Head of caudate nucleus (tissue), 42 donors: ENCODE measurements around the gene SNAPIN.
"Not testable (repeated sequence)": the region's sequence is repeated elsewhere in the genome, so short reads cannot be mapped to it uniquely, and the experiment has no call there.

Source experiments
- DNase-seq, 42 donors: peaks; one replicate each; pipeline versions ENCODE4 v3.0.0 to v3.0.0-alpha.2; 2020 to 2021; ENCODE audit warnings: mixed read lengths in 7 of 42
- intact Hi-C: fragments of 100-400 bp; cut with DNase I; formaldehyde crosslinking; loops from one replicate; pipeline ENCODE4 v1.15.0; 2022

The SNAPIN gene

DNA sequence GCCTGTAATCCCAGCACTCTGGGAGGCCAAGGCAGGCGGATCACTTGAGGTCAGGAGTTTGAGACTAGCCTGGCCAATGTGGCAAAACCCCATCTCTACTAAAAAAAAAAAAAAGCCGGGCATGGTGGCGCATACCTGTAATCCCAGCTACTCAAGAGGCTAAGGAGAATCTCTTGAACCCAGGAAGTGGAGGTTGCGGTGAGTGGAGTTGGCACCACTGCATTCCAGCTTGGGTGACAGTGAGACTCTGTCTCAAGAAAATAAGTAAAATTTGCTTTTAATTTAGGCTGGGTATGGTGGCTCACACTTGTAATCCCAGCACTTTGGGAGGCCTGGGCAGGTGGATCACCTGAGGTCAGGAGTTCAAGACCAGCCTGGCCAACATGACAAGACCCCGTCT lies 18.3 kb upstream of the SNAPIN start:
- intact Hi-C loops = not testable (repeated sequence)
- DNase-seq = peak in 2 of 42 donors; percentile 3 to 23

DNA sequence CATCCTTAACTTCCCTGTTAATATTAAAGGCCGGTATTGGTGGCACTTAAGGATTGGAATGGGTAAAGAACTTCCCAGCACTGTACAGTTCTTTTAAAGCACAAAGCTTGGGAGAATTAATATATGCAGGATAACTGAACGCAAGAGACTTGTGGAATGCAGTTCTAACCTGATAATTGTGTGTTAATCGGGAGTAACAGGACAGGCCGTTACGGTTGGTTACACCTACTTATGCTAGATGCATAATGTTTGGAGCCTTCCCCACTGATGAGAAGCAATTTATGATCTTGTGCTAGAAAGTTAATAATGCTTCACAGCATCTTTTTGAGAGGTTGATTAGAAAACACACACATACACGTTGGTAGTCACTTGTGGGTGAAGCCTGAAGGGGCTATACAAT lies 17.6 kb upstream of the SNAPIN start:
- DNase-seq = no peak
- intact Hi-C loops = no loop called here

DNA sequence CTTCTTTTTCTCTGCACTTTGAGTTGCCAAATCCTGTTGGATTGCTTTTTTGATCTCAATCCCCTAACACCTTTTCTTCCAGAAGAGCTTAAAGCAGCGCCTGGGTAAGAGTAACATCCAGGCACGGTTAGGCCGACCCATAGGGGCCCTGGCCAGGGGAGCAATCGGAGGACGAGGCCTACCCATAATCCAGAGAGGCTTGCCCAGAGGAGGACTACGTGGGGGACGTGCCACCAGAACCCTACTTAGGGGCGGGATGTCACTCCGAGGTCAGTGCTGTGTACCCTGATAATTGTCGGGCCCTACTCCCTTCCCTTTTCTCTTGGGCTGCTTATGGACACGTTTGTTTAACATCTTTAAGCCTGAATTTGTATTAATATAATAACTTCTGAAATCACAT lies 16.3 kb upstream of the SNAPIN start:
- intact Hi-C loops = no loop called here
- DNase-seq = peak in 2 of 42 donors; percentile 17 to 18

DNA sequence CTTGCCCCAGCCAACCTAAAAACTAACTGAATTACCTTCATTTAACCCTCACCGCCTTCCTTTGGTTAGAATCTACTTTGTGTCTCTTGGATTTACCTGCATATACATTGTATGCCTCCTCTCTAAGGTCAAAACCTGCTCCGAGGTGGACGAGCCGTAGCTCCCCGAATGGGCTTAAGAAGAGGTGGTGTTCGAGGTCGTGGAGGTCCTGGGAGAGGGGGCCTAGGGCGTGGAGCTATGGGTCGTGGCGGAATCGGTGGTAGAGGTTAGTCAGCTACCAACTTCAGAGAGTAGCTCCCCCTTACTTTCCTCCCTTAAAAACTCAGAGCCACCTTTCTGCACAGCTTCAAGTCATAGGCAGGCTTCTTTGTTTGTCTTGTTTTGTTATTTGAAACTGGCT lies 15.4 kb upstream of the SNAPIN start:
- intact Hi-C loops = no loop called here
- DNase-seq = peak in 1 of 42 donors; percentile 31

DNA sequence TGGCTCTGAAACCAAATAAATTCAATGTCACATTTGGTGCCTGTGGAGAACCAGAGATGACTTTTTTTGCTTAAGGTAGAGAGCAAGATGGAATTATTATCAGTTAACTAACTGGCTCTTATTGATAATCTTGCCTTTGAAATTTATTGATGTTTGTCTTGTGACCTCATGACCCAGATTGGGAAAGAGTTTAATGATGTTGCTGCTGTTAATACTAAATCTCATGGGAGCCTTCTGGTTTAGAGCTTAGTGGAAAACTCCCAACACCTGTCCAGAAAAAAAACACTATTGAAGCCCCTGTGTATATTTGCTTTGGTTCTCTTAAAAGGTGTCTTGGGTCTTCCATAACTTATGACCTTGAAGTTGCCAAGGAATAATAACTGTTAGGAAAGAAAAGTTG lies 14.7 kb upstream of the SNAPIN start:
- DNase-seq = no peak
- intact Hi-C loops = no loop called here

DNA sequence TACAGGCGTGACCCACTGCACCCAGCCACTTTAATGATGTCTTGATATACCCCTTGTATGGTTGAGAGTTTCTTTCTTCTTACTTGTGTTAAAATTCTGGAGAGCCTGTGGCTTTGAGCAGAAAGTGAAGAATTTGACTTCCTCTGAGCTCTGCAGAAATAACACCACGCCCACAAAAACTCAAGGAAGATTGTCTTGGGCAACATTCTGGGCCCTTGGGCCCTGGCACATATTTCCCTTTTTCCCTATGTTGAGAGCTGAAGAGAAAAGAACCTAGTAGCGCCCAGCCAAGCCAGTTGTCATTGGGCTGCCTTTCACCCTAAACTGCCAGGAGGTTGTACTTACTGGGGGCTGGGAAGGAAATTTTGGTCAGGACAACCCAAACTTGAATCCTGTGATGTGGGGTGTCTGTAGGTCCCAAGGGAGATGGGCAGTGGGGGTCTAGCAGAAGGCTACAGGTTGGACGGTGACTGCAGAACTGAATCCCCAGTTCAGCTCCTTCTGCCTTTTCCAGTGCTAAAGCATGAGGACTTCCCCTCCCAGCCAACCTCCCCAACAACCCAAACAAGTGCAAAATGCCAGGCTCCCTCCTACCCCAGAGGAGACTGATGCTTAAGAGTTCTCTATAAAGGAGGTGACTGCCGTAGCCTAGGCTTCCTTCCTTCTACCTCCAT lies 11.7 kb upstream of the SNAPIN start:
- DNase-seq = peak in 1 of 42 donors; percentile 37
- intact Hi-C loops = no loop called here

DNA sequence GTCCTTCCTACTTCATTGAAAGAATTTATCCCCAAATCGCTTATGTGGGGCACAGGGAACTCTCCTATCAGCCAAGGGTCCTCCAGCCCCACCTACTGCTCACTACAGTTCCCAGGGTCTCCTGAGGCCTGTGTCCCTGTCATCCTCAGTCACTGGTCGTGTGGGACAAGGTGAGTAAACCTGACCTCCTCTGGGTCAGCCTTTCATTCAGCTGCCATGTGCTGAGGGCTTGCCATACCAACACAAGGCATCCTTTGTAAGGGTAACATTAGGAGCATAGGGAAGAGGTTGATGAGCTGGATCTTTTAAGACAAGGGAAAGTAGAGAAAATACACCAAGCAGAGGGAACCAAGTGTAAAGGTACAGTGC lies 11.2 kb upstream of the SNAPIN start:
- intact Hi-C loops = no loop called here
- DNase-seq = peak in 1 of 42 donors; percentile 39

DNA sequence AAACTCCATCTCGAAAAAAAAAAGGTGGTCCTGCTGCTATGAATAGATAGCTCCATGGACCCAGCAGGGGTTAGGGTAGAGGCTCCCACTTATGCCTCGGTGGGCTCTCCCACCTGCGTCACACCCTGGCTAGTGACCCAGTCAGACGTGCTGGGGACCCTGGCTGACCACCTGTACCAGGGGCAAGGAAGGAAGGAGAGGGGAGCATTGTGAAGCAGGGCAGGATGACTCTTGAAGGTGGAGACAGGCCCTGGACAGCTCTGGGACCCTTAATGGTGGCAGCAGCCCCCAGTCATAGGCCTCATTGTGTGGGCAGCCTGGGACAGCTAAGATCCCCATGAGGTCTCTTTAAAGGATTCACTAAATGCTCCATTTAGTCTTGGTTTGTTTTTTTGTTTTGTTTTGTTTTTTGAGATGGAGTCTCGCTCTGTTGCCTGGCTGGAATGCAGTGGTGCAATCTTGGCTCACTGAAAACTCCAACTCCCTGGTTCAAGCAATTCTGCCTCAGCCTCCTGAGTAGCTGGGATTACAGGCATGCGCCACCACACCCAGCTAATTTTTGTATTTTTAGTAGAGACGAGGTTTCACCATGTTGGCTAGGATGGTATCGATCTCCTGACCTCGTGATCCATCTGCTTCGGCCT lies 10.4 kb upstream of the SNAPIN start:
- peak in 1 of 42 donors; percentile 15 for DNase-seq
- intact Hi-C loops = no loop called here

DNA sequence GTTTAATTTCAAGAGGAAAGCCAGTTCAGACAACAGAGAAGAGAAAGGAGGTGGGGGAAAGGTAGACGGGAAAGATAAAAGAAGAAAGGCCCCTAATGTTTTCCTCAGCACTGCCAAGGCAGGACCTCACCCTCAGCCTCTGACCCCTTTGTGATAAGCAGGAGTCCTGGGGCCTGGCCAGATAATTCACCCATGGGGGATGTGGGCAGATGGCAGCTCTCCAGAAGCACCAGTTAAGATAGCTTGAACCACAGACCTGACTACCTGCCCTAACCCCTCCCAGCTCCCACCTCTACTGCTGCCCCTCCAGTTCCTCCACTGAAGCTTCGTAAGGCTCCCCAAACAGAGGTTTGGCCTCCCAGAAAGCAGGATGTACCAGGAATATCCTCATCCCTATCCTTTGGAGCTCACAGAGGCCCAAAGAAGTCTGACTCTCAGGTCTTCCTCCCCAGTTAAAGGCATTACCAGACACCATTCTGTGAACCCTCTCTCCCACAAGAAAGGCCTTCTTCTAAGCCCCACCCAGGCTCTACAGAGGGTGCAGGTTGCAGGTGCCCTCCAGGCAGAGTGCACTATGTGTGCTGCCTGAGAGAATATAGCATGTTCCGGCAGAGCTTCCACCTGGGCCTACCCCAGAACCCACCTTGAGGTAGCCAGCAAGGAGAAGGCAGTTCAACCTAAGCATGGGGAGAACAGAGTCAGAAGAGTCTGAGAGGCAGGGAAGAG lies 9.2 kb upstream of the SNAPIN start:
- peak in 1 of 42 donors; percentile 36 for DNase-seq
- intact Hi-C loops = no loop called here

DNA sequence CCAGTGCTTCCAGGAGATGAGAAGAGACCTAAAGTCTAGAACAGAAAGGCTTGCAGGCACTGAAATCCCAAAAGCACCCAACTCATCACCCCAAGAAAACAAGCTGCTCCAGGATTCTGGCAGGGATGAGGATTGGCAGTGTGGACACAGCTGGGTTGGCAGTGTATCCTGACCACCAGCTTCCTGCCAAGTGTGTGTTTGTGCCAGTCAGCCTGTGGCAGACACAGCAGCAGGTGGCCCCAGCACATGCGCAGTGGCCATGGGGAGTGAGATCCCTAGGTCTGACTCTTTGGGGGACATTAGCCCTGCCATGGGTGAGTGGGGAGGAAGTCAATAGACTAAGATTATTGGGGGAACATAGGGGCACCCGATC lies 8.7 kb upstream of the SNAPIN start:
- intact Hi-C loops = no loop called here
- peak; percentile 55 to 92 (median 80) for DNase-seq

DNA sequence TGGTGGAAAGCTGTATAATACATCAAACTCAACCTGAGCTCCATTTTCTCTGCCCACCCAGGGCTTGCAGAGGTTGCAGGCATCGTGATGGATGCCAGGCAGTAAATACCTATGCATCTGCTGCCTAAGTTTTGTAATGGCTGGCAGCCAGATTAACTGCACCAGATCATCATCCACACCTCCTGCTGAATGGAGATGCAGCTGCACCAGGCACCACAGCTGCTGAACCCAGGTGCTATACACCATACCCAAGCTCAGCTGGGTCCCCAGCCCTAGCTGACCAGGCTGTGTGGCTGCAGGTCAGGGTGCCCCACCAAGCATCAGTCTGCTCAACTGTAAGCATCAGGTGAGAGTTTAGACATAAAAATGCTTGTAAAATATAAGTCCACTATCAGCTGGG lies 6.7 kb upstream of the SNAPIN start:
- intact Hi-C loops = no loop called here
- DNase-seq = no peak

DNA sequence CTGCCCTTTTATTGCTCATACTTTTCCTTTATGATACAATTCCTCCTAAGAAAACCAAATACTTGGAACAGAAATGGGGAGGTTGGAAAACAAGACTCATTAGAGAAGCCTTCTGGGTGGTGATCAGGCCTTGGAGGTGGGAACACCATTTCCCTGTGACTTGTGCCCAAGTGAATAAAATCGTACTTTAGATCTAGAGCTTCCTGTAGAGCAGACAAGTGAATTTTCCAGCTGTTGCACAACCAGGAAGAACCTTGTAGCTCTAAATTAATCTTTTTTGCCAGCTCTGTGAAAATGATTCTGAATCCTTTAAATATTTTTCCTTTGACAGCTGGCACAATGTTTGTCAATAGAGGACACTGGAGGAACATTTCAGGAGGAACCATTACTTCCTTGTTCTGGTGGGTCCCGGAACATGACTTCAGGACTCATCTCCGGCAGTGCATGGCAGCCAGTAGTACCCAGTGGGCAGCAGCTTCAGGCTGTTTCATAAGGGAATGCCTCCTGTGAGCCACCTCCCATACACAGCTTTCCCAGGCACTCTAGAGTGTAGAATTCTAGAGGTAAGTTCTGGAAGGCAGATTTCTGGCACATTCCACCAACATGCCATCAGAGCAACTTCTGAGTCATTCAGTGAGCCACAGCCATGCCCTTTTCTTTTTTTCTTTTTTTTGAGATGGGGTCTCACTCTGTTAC lies 5.5 kb upstream of the SNAPIN start:
- no peak for DNase-seq
- intact Hi-C loops = no loop called here

DNA sequence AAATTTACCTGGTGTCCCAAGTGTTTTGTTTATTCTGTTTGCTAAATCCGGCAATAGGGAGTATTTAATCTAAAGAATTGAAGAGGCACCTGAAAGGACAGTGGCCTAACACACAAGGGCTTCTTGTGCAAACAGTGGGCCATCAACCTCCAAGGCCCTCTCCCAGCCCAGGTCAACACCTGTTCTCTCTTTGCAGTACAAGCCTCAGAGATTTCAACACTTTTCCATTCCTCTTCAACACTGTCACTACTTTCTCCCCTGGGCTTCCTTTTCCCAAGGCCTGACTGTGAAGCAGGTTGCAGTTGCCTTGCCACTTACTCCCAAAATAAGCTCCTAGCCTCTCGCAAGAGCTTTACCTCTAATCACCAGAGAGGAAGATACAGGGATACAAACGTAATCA lies 3.2 kb upstream of the SNAPIN start:
- DNase-seq = no peak
- intact Hi-C loops = no loop called here

DNA sequence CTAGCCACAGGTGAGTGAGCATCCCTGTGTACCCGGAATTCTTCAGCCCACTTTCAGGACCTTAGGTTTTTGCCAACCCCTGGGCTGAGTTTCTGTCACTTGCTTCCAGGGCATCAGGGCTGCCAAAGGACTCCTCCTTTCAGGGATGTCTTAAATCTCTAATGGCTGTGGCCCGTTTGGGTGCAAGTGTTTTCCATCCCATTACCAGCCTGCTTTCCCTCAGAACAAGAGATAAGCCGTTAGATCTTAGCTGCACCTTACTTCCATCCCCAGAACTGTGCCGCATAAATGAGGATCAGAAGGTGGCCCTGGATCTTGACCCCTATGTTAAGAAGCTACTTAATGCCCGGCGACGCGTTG lies 652 bp downstream of the SNAPIN start:
- intact Hi-C loops = no loop called here
- DNase-seq = no peak

DNA sequence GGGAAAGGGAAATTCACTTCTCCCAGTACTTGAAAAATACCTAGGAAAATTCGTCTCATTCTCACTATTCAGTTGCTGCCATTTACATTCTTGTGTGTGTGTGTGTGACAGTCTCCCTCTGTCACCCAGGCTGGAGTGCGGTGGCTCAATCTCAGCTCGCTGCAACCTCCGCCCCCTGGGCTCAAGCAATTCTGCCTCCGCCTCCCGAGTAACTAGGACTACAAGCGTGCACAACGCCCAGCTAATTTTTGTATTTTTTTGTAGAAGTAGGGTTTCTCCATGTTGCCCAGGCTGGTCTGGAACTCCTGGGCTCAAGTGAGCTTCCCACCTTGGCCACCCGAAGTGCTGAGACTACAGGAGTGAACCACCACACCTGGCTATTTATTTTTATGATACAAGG lies 1.2 kb downstream of the SNAPIN start:
- intact Hi-C loops = no loop called here
- DNase-seq = peak in 1 of 42 donors; percentile 29

DNA sequence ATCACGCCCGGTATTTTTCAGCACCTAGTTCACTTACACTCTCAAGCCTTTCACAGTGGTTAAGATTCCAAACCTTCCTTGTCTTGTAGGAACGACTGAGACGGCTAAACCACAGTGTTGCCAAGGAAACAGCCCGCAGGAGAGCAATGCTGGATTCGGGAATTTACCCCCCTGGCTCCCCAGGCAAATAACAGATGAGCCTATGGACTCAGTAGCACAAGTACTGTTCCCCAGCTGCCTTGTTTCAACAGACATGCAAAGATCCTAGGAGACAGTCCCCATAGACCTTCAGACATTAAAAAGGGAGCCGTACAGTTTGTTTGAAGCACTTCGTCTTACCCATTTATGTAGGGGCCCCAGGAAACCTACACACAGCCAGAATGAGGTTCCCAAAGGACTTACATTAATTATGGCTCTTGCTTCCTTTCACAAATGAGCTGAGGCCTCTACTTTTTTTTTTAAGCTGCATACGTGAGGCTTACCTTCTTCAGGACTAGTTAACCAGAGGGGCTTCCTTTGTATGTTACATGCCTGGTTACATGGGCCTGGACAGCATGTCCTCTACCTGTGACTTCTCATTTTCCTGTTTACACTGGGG lies 2.7 kb downstream of the SNAPIN start:
- intact Hi-C loops = no loop called here
- DNase-seq = peak in 1 of 42 donors; percentile 9

DNA sequence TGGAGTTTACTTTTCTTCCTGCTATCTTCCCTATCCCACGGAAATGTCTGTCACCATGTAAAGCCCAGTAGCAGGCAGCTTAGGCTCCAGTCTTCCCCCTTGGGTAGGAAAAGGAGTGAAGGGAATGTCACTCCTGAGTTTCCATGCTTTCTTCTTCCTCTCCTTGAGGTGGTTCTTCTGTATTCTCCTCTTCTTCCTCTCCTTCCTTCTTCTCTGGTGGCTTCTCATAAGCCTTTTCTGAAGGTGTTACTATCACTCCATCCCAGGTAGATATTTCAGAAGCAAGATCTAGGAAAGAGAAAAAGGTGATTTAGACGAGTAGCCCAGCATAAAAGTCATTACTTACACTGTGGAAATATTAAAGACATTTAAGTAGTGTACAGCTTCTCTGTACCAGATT lies 3.8 kb downstream of the SNAPIN start:
- no peak for DNase-seq
- intact Hi-C loops = no loop called here

DNA sequence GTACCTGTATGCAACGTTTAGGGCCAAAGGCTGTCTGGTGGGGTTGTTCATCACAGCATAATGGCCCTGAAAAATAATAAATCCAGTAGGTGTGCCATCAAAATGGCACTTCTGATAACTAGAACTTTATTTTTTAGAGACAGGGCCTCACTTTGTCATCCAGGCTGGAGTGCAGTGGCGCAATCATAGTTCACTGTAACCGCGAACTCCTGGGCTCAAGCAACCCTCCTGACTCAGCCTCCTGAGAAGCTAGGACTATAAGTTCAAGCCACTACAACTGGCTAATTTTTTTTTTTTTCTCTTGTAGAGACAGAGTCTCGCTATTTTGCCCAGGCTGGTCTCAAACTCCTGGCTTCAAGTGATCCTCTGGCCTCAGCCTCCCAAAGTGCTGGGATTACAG lies 4.7 kb downstream of the SNAPIN start:
- intact Hi-C loops = no loop called here
- DNase-seq = peak in 1 of 42 donors; percentile 0

DNA sequence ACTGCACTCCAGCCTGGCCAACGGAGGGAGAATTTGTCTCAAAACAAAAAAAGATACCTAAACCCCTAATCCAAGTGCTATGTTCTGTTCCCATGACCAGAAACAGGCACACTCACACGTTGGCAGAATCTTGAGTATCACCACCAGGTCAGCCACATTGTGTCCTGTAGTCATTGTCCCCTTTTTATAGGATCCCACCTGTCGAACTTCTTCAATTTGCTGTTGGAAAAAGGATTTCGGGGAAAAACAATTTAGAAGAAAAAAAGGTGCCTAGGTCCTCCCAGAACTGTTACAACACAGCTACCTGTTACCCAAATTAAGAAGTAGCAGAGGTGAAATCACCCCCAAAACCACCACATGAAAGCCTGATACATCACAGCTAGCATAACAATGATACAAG lies 8.9 kb downstream of the SNAPIN start:
- intact Hi-C loops = no loop called here
- no peak for DNase-seq

DNA sequence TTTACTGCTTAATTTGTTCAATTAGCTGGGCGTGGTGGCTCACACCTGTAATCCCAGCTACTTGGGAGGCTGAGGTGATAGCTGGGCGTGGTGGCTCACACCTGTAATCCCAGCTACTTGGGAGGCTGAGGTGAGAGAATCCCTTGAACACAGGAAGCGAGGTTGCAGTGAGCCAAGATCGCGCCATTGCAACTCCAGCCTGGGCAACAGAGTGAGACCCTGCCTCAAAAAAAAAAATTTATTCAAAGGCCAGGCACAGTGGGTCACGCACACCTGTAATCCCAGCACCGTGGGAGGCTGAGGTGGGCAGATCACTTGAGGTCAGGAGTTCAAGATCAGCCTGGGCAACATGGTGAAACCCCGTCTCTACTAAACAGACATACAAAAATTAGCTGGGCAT lies 10.2 kb downstream of the SNAPIN start:
- intact Hi-C loops, DNase-seq: not testable (repeated sequence)
